Vagina (tissue), 2 donors: Measurements from ENCODE around the gene PCYT2. TPM values are rescaled to one million over a fixed set of nuclear protein-coding genes. Genes with fewer than 3 reads are reported as not detected.

ENCODE experiments used
- DNase-seq, 2 donors: peaks; one replicate each; pipeline ENCODE4 v3.0.0-alpha.2; 2017; ENCODE audit errors: extremely low spot score in 2 of 2
- H3K27ac ChIP-seq: fragments of 200-600 bp; sonication (generic); one replicate; pipeline ENCODE4 v1.5.1; 2019
- H3K27me3 ChIP-seq: fragments of 200-600 bp; sonication (generic); one replicate; pipeline ENCODE4 v1.5.1; 2019
- H3K36me3 ChIP-seq, 2 donors: fragments of 200-600 bp; sonication (generic); one replicate each; pipeline ENCODE4 v1.5.1; 2017 to 2019
- H3K4me1 ChIP-seq: fragments of 200-600 bp; sonication (generic); one replicate; pipeline ENCODE4 v1.5.1; 2019
- H3K4me3 ChIP-seq, 2 donors: fragments of 200-600 bp; sonication (generic); 1 replicate in 1 of 2; 2 replicates in 1 of 2; pipeline ENCODE4 v1.5.1; 2016 to 2019
- H3K9me3 ChIP-seq: fragments of 200-600 bp; sonication (generic); one replicate; pipeline ENCODE4 v1.5.1; 2019
- CTCF ChIP-seq, 3 experiments: fragments of 450-650 bp in 2 of 3; fragments of 200-600 bp in 1 of 3; sonication (generic) in 1 of 3; IDR thresholded peaks; one replicate each; pipeline ENCODE4 v1.5.1; 2017 to 2019; ENCODE audit warnings: antibody characterized with exemption in 3 of 3, mild to moderate bottlenecking in 2 of 3, moderate library complexity in 2 of 3
- POLR2A ChIP-seq, 2 donors: fragments of 450-650 bp; IDR thresholded peaks; one replicate each; pipeline ENCODE4 v1.6.1; 2017; ENCODE audit warnings: antibody characterized with exemption in 2 of 2, mild to moderate bottlenecking in 2 of 2, moderate library complexity in 2 of 2
- POLR2AphosphoS5 ChIP-seq, 2 donors: sonication (generic); formaldehyde crosslinking; IDR thresholded peaks; one replicate each; pipeline ENCODE4 v1.9.0; 2017; ENCODE audit warnings: antibody characterized with exemption in 2 of 2, mild to moderate bottlenecking in 2 of 2, low read depth in 1 of 2; ENCODE audit not compliant: insufficient read depth in 1 of 2
- intact Hi-C: fragments of 100-400 bp; cut with DNase I; formaldehyde crosslinking; loops from one replicate; pipeline ENCODE4 v1.15.1; 2023
- total RNA-seq: library from RNA; depleted of rRNA; stranded (reverse); fragments of >200 nt; gene quantifications from one replicate; pipeline ENCODE4 v1.2.3, GENCODE V29; 2016

PCYT2 gene
- total RNA-seq, 1 donor from 2014 or later = 28.0 TPM

- H3K9me3 ChIP-seq = no peaks in the 10 kb centered on the region
- TF ChIP-seq POLR2AphosphoS5 (IDR thresholded peaks at IDR 0.05; ENCODE audit: insufficient read depth in 1 of 2, low read depth in 1 of 2) (no peak), POLR2A (IDR thresholded peaks at IDR 0.05) (no peak), CTCF (IDR thresholded peaks at IDR 0.05) (no peak)
- H3K27me3 ChIP-seq = no peaks in the 10 kb centered on the region
- H3K27ac ChIP-seq = no peak overlapping the region
- peaks cover 0 to 54% of the 10 kb centered on the region in 2 donors for H3K36me3 ChIP-seq
- intact Hi-C loops = no loop called here
- DNase-seq = no peak
- peaks cover 15% of the 10 kb centered on the region for H3K4me1 ChIP-seq
- H3K4me3 ChIP-seq = no peak overlapping the region
Measured at GRCh38 chr17:81899514-81900166, 11.6 kb downstream of the PCYT2 start.

GRCh38 chr17:81898885-81899284 is 12.3 kb downstream of the PCYT2 start:
- Histone ChIP-seq H3K36me3 (peaks cover 0 to 62% of the 10 kb centered on the region in 2 donors), H3K4me3 (no peak overlapping the region), H3K27ac (no peak overlapping the region), H3K9me3 (no peaks in the 10 kb centered on the region), H3K27me3 (no peaks in the 10 kb centered on the region), H3K4me1 (peaks cover 15% of the 10 kb centered on the region)
- intact Hi-C loops = no loop called here
- no peak for DNase-seq
- TF ChIP-seq CTCF (IDR thresholded peaks at IDR 0.05) (no peak), POLR2AphosphoS5 (IDR thresholded peaks at IDR 0.05; ENCODE audit: insufficient read depth in 1 of 2, low read depth in 1 of 2) (no peak), POLR2A (IDR thresholded peaks at IDR 0.05) (no peak)

GRCh38 chr17:81898029-81898866 is 13.0 kb downstream of the PCYT2 start:
- Histone ChIP-seq H3K27me3 (no peaks in the 10 kb centered on the region), H3K4me1 (peaks cover 21% of the 10 kb centered on the region), H3K27ac (no peak overlapping the region), H3K4me3 (no peak overlapping the region), H3K9me3 (no peaks in the 10 kb centered on the region), H3K36me3 (peaks cover 0 to 62% of the 10 kb centered on the region in 2 donors)
- TF ChIP-seq POLR2AphosphoS5 (IDR thresholded peaks at IDR 0.05; ENCODE audit: insufficient read depth in 1 of 2, low read depth in 1 of 2) = no peak
- DNase-seq = no peak
- intact Hi-C loops = no loop called here

GRCh38 chr17:81895400-81895799 is 15.8 kb downstream of the PCYT2 start:
- no peak overlapping the region for H3K4me3 ChIP-seq
- peaks cover 0 to 58% of the 10 kb centered on the region in 2 donors for H3K36me3 ChIP-seq
- TF ChIP-seq POLR2AphosphoS5 (IDR thresholded peaks at IDR 0.05; ENCODE audit: insufficient read depth in 1 of 2, low read depth in 1 of 2) = no peak
- no peak for TF ChIP-seq CTCF (IDR thresholded peaks at IDR 0.05)
- TF ChIP-seq POLR2A (IDR thresholded peaks at IDR 0.05) = no peak
- no peaks in the 10 kb centered on the region for H3K9me3 ChIP-seq
- DNase-seq = no peak
- intact Hi-C loops = no loop called here
- H3K27ac ChIP-seq = no peak overlapping the region
- no peaks in the 10 kb centered on the region for H3K27me3 ChIP-seq
- peaks cover 23% of the 10 kb centered on the region for H3K4me1 ChIP-seq

GRCh38 chr17:81891303-81891552 is 20.0 kb downstream of the PCYT2 start:
- peak overlapping the region; percentile 72 for H3K27ac ChIP-seq
- peak overlapping the region; percentile 82 to 95 for H3K4me3 ChIP-seq
- intact Hi-C loops = no loop called here
- no peak for DNase-seq
- H3K4me1 ChIP-seq = peaks cover 35% of the 10 kb centered on the region
- TF ChIP-seq POLR2AphosphoS5 (IDR thresholded peaks at IDR 0.05; ENCODE audit: insufficient read depth in 1 of 2, low read depth in 1 of 2) (no peak), CTCF (IDR thresholded peaks at IDR 0.05) (no peak), POLR2A (IDR thresholded peaks at IDR 0.05) (no peak)
- peaks cover 0 to 55% of the 10 kb centered on the region in 2 donors for H3K36me3 ChIP-seq
- no peaks in the 10 kb centered on the region for H3K9me3 ChIP-seq
- no peaks in the 10 kb centered on the region for H3K27me3 ChIP-seq
